ENCODE data around the gene GDF9.
A peak's percentile ranks its signal among the peaks of the same experiment; 100 is the strongest.

Gene GDF9

DNA sequence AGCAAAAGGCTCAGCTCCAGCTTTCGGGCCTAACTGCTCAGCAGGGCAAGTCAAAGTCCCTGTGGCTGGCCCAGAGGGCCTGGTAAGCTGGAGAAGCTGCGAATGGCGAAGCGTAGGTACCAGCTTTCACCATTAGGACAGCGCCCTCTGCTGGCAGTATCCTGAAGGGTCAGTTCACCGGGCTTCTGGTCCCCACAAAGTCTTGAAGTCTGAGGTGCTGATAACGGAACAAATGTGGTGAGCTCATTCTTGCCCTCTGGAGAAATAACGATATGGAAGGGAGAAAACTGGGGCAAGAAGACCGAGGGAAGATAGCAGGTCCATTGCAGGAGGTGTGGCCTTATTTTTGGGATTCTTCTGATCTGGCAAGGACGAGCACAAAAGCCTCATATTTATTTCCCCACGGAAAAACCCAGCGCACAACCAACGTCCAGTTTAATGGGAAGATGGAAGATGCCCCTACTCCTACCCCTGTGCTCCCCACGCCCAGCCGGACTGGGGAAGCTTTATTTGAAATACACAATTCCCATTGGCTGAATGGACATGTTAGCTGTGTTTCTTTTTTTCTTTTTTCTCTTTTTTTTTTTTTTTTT is 46.0 kb downstream of the GDF9 start:
- no peak overlapping the region for H3K27ac ChIP-seq (ENCODE audit: low read depth, low read length)
- no peak overlapping the region for H3K9ac ChIP-seq (ENCODE audit: low read length)
- peaks cover 2% of the 10 kb centered on the region for H3K4me1 ChIP-seq (ENCODE audit: control insufficient read depth, insufficient read depth, low read length)
- no peaks in the 10 kb centered on the region for H3K36me3 ChIP-seq (ENCODE audit: control insufficient read depth, insufficient read depth, low read length)
- no peak overlapping the region for H3K4me3 ChIP-seq (ENCODE audit: low read length)
- peaks cover 7% of the 10 kb centered on the region for H3K27me3 ChIP-seq (ENCODE audit: control insufficient read depth, insufficient read depth, low read length)

DNA sequence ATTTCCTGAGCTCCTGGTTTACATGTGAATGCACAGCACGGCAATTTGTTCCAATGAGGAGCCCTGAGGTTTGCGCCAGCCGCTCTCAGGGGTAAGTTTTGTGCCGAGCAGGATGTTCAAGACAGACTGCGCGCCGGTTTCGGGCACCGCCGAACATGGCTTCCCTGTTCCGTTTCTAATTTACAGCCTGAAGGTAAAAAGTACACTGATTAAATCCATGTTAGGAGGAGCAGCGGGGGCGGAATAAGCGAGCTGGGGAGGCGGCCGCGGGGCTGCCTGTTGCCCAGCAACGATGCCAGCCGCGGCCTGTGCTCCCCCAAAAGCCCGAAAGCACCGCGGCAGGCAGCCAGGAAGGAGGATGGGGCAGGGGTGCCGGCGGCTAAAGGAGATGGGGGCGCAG is 46.8 kb downstream of the GDF9 start:
- H3K9ac ChIP-seq (ENCODE audit: low read length), result no peak overlapping the region
- H3K4me1 ChIP-seq (ENCODE audit: control insufficient read depth, insufficient read depth, low read length), result peaks cover 2% of the 10 kb centered on the region
- no peak overlapping the region for H3K4me3 ChIP-seq (ENCODE audit: low read length)
- no peaks in the 10 kb centered on the region for H3K36me3 ChIP-seq (ENCODE audit: control insufficient read depth, insufficient read depth, low read length)
- H3K27ac ChIP-seq (ENCODE audit: low read depth, low read length), result no peak overlapping the region
- H3K27me3 ChIP-seq (ENCODE audit: control insufficient read depth, insufficient read depth, low read length), result peaks cover 8% of the 10 kb centered on the region

- H3K27me3 ChIP-seq (ENCODE audit: control insufficient read depth, insufficient read depth, low read length), result peaks cover 11% of the 10 kb centered on the region
- no peak overlapping the region for H3K9ac ChIP-seq (ENCODE audit: low read length)
- H3K27ac ChIP-seq (ENCODE audit: low read depth, low read length), result no peak overlapping the region
- H3K4me1 ChIP-seq (ENCODE audit: control insufficient read depth, insufficient read depth, low read length), result peaks cover 2% of the 10 kb centered on the region
- no peaks in the 10 kb centered on the region for H3K36me3 ChIP-seq (ENCODE audit: control insufficient read depth, insufficient read depth, low read length)
- H3K4me3 ChIP-seq (ENCODE audit: low read length), result no peak overlapping the region
Measured at GRCh38 chr5:132817011-132817410, 49.3 kb downstream of the GDF9 start.

DNA sequence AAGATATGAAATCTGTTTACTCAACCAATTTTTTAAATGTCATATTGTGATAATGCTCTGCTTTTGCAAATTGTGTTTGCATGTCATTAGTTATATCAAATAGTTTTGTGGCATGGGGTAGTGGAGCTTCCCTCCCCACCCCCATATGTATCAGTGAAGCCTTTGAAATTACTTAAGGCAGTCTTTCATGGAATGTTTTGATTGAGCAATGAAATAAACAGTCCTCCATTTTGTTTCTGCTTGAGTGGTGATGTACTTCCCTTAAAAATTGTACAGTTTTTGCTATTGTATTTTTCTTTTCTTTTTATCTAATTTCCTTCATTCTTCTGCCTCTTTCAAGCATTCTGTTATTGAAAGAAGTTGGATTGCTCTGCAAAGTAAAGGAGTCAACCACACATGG is 49.7 kb downstream of the GDF9 start:
- Histone ChIP-seq H3K4me1 (ENCODE audit: control insufficient read depth, insufficient read depth, low read length) (peaks cover 2% of the 10 kb centered on the region), H3K4me3 (ENCODE audit: low read length) (no peak overlapping the region), H3K27me3 (ENCODE audit: control insufficient read depth, insufficient read depth, low read length) (peaks cover 11% of the 10 kb centered on the region), H3K36me3 (ENCODE audit: control insufficient read depth, insufficient read depth, low read length) (no peaks in the 10 kb centered on the region), H3K27ac (ENCODE audit: low read depth, low read length) (no peak overlapping the region), H3K9ac (ENCODE audit: low read length) (no peak overlapping the region)

DNA sequence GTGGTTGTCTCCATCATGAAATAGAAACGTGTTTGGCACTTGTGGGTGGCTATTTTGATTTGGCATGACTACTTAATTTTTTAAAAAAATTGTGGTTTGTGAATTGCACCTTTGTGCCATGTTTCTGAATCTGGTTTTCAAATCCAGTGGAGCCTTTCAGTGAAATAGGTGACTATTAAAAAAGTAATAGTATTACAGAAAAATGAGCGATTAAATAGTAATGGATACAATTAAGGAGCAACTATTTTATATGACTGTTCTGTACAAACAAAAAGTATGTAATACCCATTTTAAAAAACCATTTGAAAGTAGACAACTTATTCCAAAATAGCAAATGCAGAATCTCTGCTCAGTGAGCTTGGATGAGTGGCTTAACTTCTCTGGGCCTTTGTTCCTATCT is 50.2 kb downstream of the GDF9 start:
- no peaks in the 10 kb centered on the region for H3K36me3 ChIP-seq (ENCODE audit: control insufficient read depth, insufficient read depth, low read length)
- no peak overlapping the region for H3K9ac ChIP-seq (ENCODE audit: low read length)
- H3K27me3 ChIP-seq (ENCODE audit: control insufficient read depth, insufficient read depth, low read length), result peaks cover 11% of the 10 kb centered on the region
- H3K4me1 ChIP-seq (ENCODE audit: control insufficient read depth, insufficient read depth, low read length), result peaks cover 2% of the 10 kb centered on the region
- H3K4me3 ChIP-seq (ENCODE audit: low read length), result no peak overlapping the region
- no peak overlapping the region for H3K27ac ChIP-seq (ENCODE audit: low read depth, low read length)

- H3K4me1 ChIP-seq (ENCODE audit: control insufficient read depth, insufficient read depth, low read length), result peaks cover 2% of the 10 kb centered on the region
- H3K9ac ChIP-seq (ENCODE audit: low read length), result no peak overlapping the region
- no peaks in the 10 kb centered on the region for H3K36me3 ChIP-seq (ENCODE audit: control insufficient read depth, insufficient read depth, low read length)
- peaks cover 11% of the 10 kb centered on the region for H3K27me3 ChIP-seq (ENCODE audit: control insufficient read depth, insufficient read depth, low read length)
- H3K27ac ChIP-seq (ENCODE audit: low read depth, low read length), result no peak overlapping the region
- H3K4me3 ChIP-seq (ENCODE audit: low read length), result no peak overlapping the region
Measured at GRCh38 chr5:132815454-132815853, 50.8 kb downstream of the GDF9 start.

- H3K27me3 ChIP-seq (ENCODE audit: control insufficient read depth, insufficient read depth, low read length), result peaks cover 11% of the 10 kb centered on the region
Measured at GRCh38 chr5:132814503-132815294, 51.6 kb downstream of the GDF9 start.

GRCh38 chr5:132813599-132814502 is 52.4 kb downstream of the GDF9 start:
- Histone ChIP-seq H3K9ac (ENCODE audit: low read length) (no peak overlapping the region), H3K27me3 (ENCODE audit: control insufficient read depth, insufficient read depth, low read length) (peaks cover 6% of the 10 kb centered on the region), H3K4me3 (ENCODE audit: low read length) (peak overlapping the region; percentile 55), H3K4me1 (ENCODE audit: control insufficient read depth, insufficient read depth, low read length) (no peaks in the 10 kb centered on the region), H3K36me3 (ENCODE audit: control insufficient read depth, insufficient read depth, low read length) (no peaks in the 10 kb centered on the region), H3K27ac (ENCODE audit: low read depth, low read length) (no peak overlapping the region)

More at GRCh38 chr5:132814503-132815294, 51.6 kb downstream of the GDF9 start:
- Histone ChIP-seq H3K36me3 (ENCODE audit: control insufficient read depth, insufficient read depth, low read length) (no peaks in the 10 kb centered on the region), H3K27ac (ENCODE audit: low read depth, low read length) (no peak overlapping the region), H3K4me1 (ENCODE audit: control insufficient read depth, insufficient read depth, low read length) (no peaks in the 10 kb centered on the region), H3K4me3 (ENCODE audit: low read length) (peak overlapping the region; percentile 27), H3K9ac (ENCODE audit: low read length) (no peak overlapping the region)

DNA sequence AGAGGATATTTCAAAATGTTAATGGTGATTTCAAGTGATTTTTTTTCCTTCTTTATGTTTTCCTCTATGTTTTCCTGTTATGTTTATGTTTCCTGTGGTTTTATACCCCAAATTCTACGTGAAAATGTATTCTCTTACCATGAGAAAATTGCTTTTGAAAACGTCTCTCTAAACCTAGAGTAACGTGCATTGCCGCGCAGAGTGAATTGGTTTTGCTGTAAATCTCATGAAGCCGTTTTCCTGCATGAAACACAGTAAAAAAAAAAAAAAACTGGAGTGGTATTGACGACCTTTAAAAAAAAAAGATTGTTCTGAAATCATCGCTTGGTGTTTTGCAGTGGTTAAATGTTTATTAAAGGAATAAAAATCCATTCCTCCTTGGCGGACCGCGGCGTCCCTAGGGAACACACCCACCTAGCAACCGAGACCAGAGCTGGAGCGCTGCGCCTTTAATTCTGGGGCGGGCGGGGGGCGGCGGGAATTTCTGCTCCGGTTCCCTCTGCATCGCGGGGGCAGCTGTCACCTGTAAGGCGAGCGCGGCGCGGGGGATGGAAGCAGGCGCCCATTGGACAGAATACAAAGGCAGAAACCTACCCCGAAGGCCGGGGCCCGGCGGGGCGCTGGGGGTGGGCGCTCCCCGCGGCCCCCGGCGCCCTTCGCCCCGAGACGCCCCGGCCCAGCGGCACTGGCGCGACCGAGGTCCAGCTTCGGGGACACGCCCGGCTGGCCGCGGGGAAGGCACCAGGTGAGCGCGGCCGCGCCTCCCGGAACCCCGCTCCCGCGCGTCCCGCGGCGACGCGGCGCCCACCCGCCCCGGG is 53.3 kb downstream of the GDF9 start, which contains the start of gene SOWAHA:
TSS of gene SOWAHA (plus strand) at position 522 of the 818 bp plus-strand sequence. CDS start 320 bp downstream, outside the sequence.
- no peaks in the 10 kb centered on the region for H3K4me1 ChIP-seq (ENCODE audit: control insufficient read depth, insufficient read depth, low read length)
- H3K27me3 ChIP-seq (ENCODE audit: control insufficient read depth, insufficient read depth, low read length), result peaks cover 6% of the 10 kb centered on the region
- no peak within 1 kb of the TSS for H3K9ac ChIP-seq (ENCODE audit: low read length)
- no peaks in the 10 kb centered on the region for H3K36me3 ChIP-seq (ENCODE audit: control insufficient read depth, insufficient read depth, low read length)
- H3K27ac ChIP-seq (ENCODE audit: low read depth, low read length), result no peak within 1 kb of the TSS
- peak within 1 kb of the TSS; percentile 55 for H3K4me3 ChIP-seq (ENCODE audit: low read length)

DNA sequence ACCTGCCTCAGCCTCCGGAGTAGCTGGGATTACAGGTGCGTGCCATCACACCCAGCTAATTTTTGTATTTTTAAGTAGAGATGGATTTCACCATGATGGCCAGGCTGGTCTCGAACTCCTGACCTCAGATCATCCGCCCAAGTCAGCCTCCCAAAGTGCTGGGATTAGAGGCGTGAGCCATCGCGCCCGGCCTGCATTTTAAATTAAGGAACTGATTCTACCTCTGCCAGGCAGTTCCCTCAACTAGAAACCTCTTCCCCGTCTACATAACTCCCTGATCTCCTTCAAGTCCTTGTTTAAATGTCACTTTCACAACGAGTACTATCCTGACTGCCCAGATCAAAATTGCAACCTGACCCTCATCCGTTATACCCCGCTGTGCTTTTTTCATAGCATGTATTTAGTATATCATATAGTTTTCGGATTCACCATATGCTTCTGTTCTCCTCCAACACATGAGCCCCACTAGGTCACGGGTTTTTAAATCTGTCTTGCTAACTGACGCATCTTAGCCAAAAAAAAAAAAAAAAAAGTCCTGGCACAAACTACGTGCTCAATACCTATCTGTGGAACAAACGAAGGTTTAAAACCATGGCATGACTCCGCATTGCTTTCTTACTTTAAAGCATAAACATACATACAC is 54.0 kb downstream of the GDF9 start:
- Histone ChIP-seq H3K36me3 (ENCODE audit: control insufficient read depth, insufficient read depth, low read length) (no peaks in the 10 kb centered on the region), H3K27me3 (ENCODE audit: control insufficient read depth, insufficient read depth, low read length) (peaks cover 6% of the 10 kb centered on the region), H3K4me3 (ENCODE audit: low read length) (no peak overlapping the region), H3K4me1 (ENCODE audit: control insufficient read depth, insufficient read depth, low read length) (no peaks in the 10 kb centered on the region), H3K27ac (ENCODE audit: low read depth, low read length) (no peak overlapping the region), H3K9ac (ENCODE audit: low read length) (no peak overlapping the region)

Measured in rectal smooth muscle tissue (tissue), 1 donor.